Measurements from ENCODE around the gene CAPN15.

The CAPN15 gene

GRCh38 chr16:526181-527014, 1.1 kb upstream of the CAPN15 start:
- no peak for FAIRE-seq

- FAIRE-seq: no peak
Observed at GRCh38 chr16:528111-529011, 849 bp downstream of the CAPN15 start.

- no peak for FAIRE-seq
Observed at GRCh38 chr16:529012-529575, 1.6 kb downstream of the CAPN15 start.

GRCh38 chr16:530111-530817, 2.8 kb downstream of the CAPN15 start:
- no peak for FAIRE-seq

GRCh38 chr16:531494-532125, 4.1 kb downstream of the CAPN15 start:
- FAIRE-seq: no peak

- FAIRE-seq: no peak
Observed at GRCh38 chr16:533391-534123, 6.0 kb downstream of the CAPN15 start.

GRCh38 chr16:534135-534534, 6.6 kb downstream of the CAPN15 start:
- no peak for FAIRE-seq

- no peak for FAIRE-seq
Observed at GRCh38 chr16:534856-535445, 7.4 kb downstream of the CAPN15 start.

GRCh38 chr16:535446-536405, 8.2 kb downstream of the CAPN15 start:
- FAIRE-seq: no peak

- no peak for FAIRE-seq
Observed at GRCh38 chr16:536746-537145, 9.2 kb downstream of the CAPN15 start.

- FAIRE-seq: no peak
Observed at GRCh38 chr16:537415-538335, 10.2 kb downstream of the CAPN15 start.

- no peak for FAIRE-seq
Observed at GRCh38 chr16:539901-540530, 12.5 kb downstream of the CAPN15 start.

- no peak for FAIRE-seq
Observed at GRCh38 chr16:540645-541340, 13.3 kb downstream of the CAPN15 start.

GRCh38 chr16:543301-544164, 16.0 kb downstream of the CAPN15 start:
- no peak for FAIRE-seq

- FAIRE-seq: no peak
Observed at GRCh38 chr16:544517-544916, 17.0 kb downstream of the CAPN15 start.

GRCh38 chr16:546909-547770, 19.6 kb downstream of the CAPN15 start:
- no peak for FAIRE-seq

Data from G401.6 (cell line).